Fibroblast of the aortic adventitia (primary cell): Measurements from ENCODE around the gene TMEM63C. TPM values are rescaled to one million over a fixed set of nuclear protein-coding genes. Genes with fewer than 3 reads are reported as not detected.
A peak's percentile ranks its signal among the peaks of the same experiment; 100 is the strongest.

Experiments used
- DNase-seq: peaks from one replicate; pipeline ENCODE4 v3.0.0-alpha.2; 2010; ENCODE audit warnings: low read depth
- H3K4me3 ChIP-seq: 2 replicates; pipeline ENCODE4 v1.5.1; 2011; ENCODE audit warnings: low read depth, mild to moderate bottlenecking, control low read depth, low read length, moderate library complexity
- CTCF ChIP-seq: IDR thresholded peaks from 2 replicates; pipeline ENCODE4 v1.5.1; 2011; ENCODE audit warnings: mild to moderate bottlenecking, low read length, control low read depth, inconsistent platforms; ENCODE audit not compliant: insufficient read depth
- total RNA-seq: library from RNA; depleted of rRNA; stranded (reverse); fragments of >200 nt; gene quantifications from 2 replicates; pipeline ENCODE4 v1.2.3, GENCODE V29; 2012; ENCODE audit warnings: low replicate concordance

TMEM63C gene
- total RNA-seq, 1 donor, result not detected

- H3K4me3 ChIP-seq, result no peak overlapping the region
- TF ChIP-seq CTCF, result no peak
- no peak for DNase-seq
These were observed 3.5 kb downstream of the TMEM63C start for GRCh38 chr14:77185093-77185465.

GRCh38 chr14:77186911-77187648 lies 5.5 kb downstream of the TMEM63C start:
- H3K4me3 ChIP-seq, result no peak overlapping the region
- no peak for TF ChIP-seq CTCF
- peak; percentile 51 for DNase-seq

- DNase-seq, result no peak
- no peak for TF ChIP-seq CTCF
- no peak overlapping the region for H3K4me3 ChIP-seq
These were observed 6.0 kb downstream of the TMEM63C start for GRCh38 chr14:77187649-77188012.

- no peak overlapping the region for H3K4me3 ChIP-seq
- DNase-seq, result no peak
- TF ChIP-seq CTCF, result no peak
These were observed 7.9 kb downstream of the TMEM63C start for GRCh38 chr14:77189479-77189878.

GRCh38 chr14:77190977-77191376 lies 9.4 kb downstream of the TMEM63C start:
- no peak overlapping the region for H3K4me3 ChIP-seq
- no peak for TF ChIP-seq CTCF
- no peak for DNase-seq

- H3K4me3 ChIP-seq, result no peak overlapping the region
- no peak for TF ChIP-seq CTCF
- DNase-seq, result no peak
These were observed 13.1 kb downstream of the TMEM63C start for GRCh38 chr14:77194706-77195105.

GRCh38 chr14:77195766-77196165 lies 14.2 kb downstream of the TMEM63C start:
- no peak for TF ChIP-seq CTCF
- no peak for DNase-seq
- H3K4me3 ChIP-seq, result no peak overlapping the region
